PFSK-1 (cell line): ENCODE data around the gene OPA1.

Source experiments
- REST ChIP-seq, 2 experiments: IDR thresholded peaks; 2 replicates each; pipeline versions ENCODE4 v1.6.1 to v1.8.0; 2011 to 2012; ENCODE audit warnings: low read depth in 2 of 2, low read length in 2 of 2, control low read depth in 1 of 2, inconsistent platforms in 1 of 2, mild to moderate bottlenecking in 1 of 2, moderate library complexity in 1 of 2; ENCODE audit not compliant: insufficient read depth in 1 of 2
- SIN3A ChIP-seq: IDR thresholded peaks from 2 replicates; pipeline ENCODE4 v1.6.1; 2012; ENCODE audit warnings: mild to moderate bottlenecking, low read length, moderate library complexity, borderline replicate concordance; ENCODE audit not compliant: insufficient read depth

- TF ChIP-seq SIN3A, result no peak
- no peak for TF ChIP-seq REST (IDR thresholded peaks at IDR 0.05; ENCODE audit: insufficient read depth in 1 of 2, low read depth in 2 of 2, low read length in 2 of 2)
These were observed 24.6 kb downstream of the OPA1 start for GRCh38 chr3:193617628-193618027.
